Endothelial cell of umbilical vein (primary cell): ENCODE measurements around the gene SPRED2.

Source experiments
- CTCF ChIP-seq, 2 donors: IDR thresholded peaks; 1 replicate in 1 of 2; 2 replicates in 1 of 2; pipeline ENCODE4 v1.5.1; 2011; ENCODE audit warnings: low read length in 2 of 2, mild to moderate bottlenecking in 2 of 2, moderate library complexity in 2 of 2, control low read depth in 1 of 2, inconsistent platforms in 1 of 2, low read depth in 1 of 2; ENCODE audit not compliant: insufficient read depth in 1 of 2; ENCODE audit errors: extremely low read depth in 1 of 2
- EZH2 ChIP-seq: IDR thresholded peaks from 2 replicates; pipeline ENCODE4 v1.6.1; 2012; ENCODE audit warnings: borderline replicate concordance, low read depth, mild to moderate bottlenecking, moderate library complexity, low read length, inconsistent platforms; ENCODE audit not compliant: severe bottlenecking
- FOS ChIP-seq: IDR thresholded peaks from 2 replicates; pipeline ENCODE4 v1.6.1; 2011; ENCODE audit warnings: mild to moderate bottlenecking, low read length, moderate library complexity, borderline replicate concordance; ENCODE audit not compliant: insufficient read depth
- GATA2 ChIP-seq: IDR thresholded peaks from 2 replicates; pipeline ENCODE4 v1.7.0; 2011; ENCODE audit warnings: low read depth, mild to moderate bottlenecking, moderate library complexity, mixed read lengths, low read length; ENCODE audit not compliant: insufficient read length, insufficient read depth
- JUN ChIP-seq: IDR thresholded peaks from 2 replicates; pipeline ENCODE4 v1.6.1; 2011; ENCODE audit warnings: borderline replicate concordance, low read depth; ENCODE audit not compliant: insufficient read length, insufficient read depth
- MAX ChIP-seq: IDR thresholded peaks from 2 replicates; pipeline ENCODE4 v1.6.1; 2011; ENCODE audit not compliant: insufficient read depth, insufficient read length
- MYC ChIP-seq: IDR thresholded peaks from one replicate; pipeline ENCODE4 v1.6.1; 2011; ENCODE audit warnings: mild to moderate bottlenecking, low read depth, low read length
- POLR2A ChIP-seq: IDR thresholded peaks from 2 replicates; pipeline ENCODE4 v1.6.1; 2012; ENCODE audit warnings: low read depth, mild to moderate bottlenecking, control low read depth, low read length
- POLR2AphosphoS5 ChIP-seq: IDR thresholded peaks from 2 replicates; pipeline ENCODE4 v1.6.1; 2012; ENCODE audit warnings: low read depth, mild to moderate bottlenecking, control low read depth, low read length, moderate library complexity; ENCODE audit not compliant: insufficient read depth

- TF ChIP-seq POLR2A: no peak
- TF ChIP-seq CTCF (IDR thresholded peaks at IDR 0.05; ENCODE audit: extremely low read depth in 1 of 2, insufficient read depth in 1 of 2, low read depth in 1 of 2, low read length in 2 of 2): no peak
- no peak for TF ChIP-seq MAX
- no peak for TF ChIP-seq JUN
- no peak for TF ChIP-seq FOS
- TF ChIP-seq EZH2: no peak
- no peak for TF ChIP-seq MYC
- no peak for TF ChIP-seq POLR2AphosphoS5
- no peak for TF ChIP-seq GATA2
Measured at GRCh38 chr2:65354773-65355172, 77.6 kb downstream of the SPRED2 start.
